Measurements from ENCODE around the gene HK1.
A peak's percentile ranks its signal among the peaks of the same experiment; 100 is the strongest.
"Not testable (repeated sequence)": the region's sequence is repeated elsewhere in the genome, so short reads cannot be mapped to it uniquely, and the experiment has no call there.

HK1 gene

DNA sequence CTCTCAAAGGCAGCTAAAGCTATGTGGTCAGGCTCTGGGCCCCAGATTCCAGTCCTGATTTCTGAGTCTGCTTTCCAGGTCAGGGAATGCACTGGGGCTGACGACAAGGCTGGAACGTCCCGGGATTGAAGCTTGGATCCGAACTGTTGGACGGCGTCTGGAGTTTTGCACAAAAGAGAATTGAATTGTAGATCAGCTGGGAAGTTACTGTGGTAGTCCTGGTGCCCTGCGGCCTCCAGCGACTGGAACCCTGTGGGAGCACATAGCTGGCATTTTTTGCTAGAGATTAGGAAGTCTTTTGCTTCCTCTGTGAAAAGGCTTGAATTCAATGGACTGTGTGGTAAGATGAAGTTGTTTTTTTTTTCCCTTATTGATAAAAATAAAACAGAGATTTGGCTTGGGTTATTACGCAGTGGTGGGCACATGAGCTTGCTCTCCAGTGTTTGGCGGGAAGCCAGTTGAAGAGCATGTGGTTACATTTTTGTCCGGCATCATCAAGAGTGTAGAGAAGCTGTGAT, at the start of gene HK1:
Gene HK1, plus strand, starts transcription at position 51 of the 518 bp plus-strand sequence.
- DNase-seq: no peak

GRCh38 chr10:69229616-69229916, 48.7 kb upstream of the HK1 start:
- DNase-seq: no peak

GRCh38 chr10:69230128-69230527, 48.2 kb upstream of the HK1 start:
- no peak for DNase-seq

DNA sequence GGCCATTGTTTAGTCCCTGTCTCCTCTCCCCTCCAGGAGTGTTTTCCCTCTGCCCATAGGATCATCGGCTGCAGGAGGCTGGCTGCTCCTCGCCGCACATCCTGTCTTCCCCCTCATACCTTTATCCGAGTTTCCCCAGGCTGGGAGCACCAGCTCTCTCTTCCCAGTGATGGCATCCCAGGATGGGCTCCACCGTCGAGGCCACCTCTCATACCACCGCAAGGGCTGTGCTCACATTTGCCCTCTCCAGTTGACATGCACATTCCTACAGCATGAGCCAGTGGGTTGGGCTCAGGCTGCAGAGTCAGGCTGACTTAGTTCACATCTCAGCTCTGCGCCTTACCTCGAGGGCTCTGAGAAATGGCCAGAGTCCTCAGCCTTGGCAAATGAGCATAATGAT, 46.0 kb upstream of the HK1 start:
- DNase-seq: no peak

- DNase-seq: peak; percentile 14
Observed at GRCh38 chr10:69232736-69233480, 45.4 kb upstream of the HK1 start.

- no peak for DNase-seq
Observed at GRCh38 chr10:69234447-69234846, 43.8 kb upstream of the HK1 start.

DNA sequence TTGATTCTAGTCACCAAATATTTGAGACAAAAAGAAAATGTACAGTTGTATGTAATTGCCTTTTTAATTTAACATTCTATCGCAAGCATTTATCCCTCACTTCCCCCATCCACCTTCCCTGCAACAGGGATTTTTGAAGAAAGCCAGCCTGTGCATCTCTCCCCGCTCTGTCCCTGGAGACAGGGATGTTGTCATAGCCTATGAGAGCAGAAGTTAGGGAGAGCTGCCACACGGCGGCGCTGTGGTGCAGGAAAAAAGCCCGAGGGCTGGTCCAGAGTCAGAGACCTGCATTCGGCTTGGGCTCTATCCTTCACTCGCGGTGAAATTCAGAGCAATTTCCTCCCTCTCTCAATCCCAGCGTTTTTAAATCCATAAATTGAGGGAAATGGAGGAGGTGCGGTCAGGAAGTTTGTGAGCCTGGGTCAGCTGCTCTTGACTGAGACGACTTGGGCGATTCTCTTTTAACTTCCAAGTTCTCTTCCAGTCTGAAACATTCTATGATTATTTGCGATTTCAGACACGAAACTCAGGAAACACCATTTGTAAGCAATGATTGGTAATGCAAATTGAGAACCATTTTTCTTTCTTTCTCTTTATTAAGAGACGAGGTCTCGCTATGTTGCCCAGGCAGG, 40.7 kb upstream of the HK1 start:
- DNase-seq: peak; percentile 90

DNA sequence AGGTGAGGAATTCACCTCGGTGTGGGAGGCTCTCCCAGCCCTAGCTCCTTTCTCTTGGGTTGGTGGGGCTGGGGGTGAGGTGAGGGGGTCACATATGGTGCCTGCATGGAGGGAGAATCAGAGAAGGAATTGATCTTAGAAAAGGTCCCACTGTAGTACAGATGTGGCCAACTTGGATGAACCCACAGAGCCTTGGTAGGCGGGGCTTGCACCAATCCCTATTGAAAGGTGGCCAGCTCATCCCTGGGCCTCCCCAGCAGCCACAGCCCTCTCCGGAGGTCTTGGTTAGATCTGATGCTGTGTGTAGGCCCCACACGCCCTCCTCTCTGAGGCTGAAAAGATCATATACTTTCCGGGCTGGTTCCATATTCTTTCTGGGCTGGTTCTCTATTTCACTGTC, 39.2 kb upstream of the HK1 start:
- no peak for DNase-seq

- DNase-seq: no peak
Observed at GRCh38 chr10:69239816-69240434, 38.4 kb upstream of the HK1 start.

DNA sequence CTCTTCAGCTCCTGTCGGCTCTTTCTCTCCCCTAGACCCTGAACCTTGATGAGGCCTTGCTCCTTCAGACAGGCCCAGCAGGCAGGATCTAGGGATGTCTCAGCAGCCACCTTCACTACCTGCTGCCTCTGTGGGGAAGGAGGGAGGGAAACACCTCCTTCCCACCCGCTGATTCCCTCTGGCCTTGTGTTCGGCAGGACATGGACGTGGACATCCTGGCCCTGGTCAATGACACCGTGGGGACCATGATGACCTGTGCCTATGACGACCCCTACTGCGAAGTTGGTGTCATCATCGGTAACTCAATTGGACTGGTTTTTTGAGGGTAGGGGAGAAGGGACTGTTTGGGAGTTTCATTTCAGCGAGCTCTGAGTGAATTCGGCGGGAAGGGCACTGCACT, 37.8 kb upstream of the HK1 start:
- no peak for DNase-seq

DNA sequence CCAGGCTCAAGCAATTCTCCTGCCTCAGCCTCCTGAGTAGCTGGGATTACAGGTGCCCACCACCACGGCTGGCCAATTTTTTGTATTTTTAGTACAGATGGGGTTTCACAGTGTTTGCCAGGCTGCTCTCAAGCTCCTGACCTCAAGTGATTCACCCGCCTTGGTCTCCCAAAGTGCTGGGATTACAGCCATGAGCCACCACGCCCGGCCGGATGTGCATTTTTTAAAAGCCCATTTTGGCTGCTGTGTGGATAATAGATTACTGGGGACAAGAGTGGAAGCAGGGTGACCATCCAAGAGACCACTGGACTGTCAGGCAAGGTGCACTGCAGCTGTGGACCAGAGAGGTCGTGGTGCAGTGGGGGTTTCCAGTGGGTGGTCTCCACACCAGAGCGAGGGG, 36.7 kb upstream of the HK1 start:
- DNase-seq: no peak

DNA sequence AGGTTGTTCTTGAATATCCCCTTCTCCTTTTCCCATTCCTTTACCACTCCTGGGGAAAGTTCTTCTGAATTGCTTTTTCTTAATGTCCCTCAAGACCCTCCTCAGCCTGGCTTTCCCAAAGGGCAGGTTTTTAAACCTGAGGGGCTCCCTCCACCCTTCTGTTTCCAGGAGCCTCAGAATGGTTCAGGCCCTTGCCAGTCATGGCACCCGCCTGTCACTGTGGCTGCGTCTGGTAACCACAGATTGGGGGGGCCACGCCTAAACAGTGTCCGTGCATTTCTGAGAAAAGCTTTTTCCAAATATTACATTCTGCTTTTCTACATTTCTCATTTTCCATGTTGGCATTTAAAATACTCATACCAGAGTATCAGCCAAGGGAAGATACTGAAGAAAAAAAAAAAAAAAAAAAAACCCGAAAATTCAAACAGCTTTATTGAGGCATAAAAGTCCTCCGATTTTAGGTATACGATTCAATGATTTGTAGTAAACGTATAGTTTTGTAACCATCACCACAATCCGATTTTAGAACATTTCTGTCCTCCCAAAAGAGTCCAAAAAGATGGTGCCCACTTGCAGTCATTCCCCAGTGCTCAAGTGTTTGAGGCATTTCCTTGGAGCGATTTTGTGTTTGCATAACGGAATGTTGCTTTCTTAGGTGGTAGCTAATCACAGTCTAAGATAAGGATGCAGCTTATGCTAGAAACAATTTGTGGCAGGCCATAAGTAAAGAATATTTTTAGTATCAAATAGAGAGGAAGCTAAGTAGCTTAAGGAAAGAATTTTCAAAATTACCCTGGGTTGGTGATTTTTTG, 36.0 kb upstream of the HK1 start:
- DNase-seq: no peak

GRCh38 chr10:69242852-69243212, 35.5 kb upstream of the HK1 start:
- DNase-seq: no peak

GRCh38 chr10:69243817-69244216, 34.5 kb upstream of the HK1 start:
- DNase-seq: no peak

GRCh38 chr10:69246036-69246435, 32.3 kb upstream of the HK1 start:
- no peak for DNase-seq

- no peak for DNase-seq
Observed at GRCh38 chr10:69246581-69247312, 31.5 kb upstream of the HK1 start.

DNA sequence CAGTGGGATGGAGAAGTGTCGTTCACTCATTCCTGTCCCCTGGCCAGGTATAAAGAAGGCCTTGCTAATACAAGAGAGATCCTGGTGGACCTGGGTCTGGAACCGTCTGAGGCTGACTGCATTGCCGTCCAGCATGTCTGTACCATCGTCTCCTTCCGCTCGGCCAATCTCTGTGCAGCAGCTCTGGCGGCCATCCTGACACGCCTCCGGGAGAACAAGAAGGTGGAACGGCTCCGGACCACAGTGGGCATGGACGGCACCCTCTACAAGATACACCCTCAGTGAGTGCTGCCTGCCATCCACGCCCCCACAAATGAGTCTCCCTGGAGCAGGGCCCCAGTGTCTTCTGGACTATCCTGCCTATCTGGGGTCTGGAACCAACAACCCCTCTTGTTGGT, 31.0 kb upstream of the HK1 start:
- DNase-seq: no peak

- DNase-seq: no peak
Observed at GRCh38 chr10:69248117-69248730, 30.1 kb upstream of the HK1 start.

DNA sequence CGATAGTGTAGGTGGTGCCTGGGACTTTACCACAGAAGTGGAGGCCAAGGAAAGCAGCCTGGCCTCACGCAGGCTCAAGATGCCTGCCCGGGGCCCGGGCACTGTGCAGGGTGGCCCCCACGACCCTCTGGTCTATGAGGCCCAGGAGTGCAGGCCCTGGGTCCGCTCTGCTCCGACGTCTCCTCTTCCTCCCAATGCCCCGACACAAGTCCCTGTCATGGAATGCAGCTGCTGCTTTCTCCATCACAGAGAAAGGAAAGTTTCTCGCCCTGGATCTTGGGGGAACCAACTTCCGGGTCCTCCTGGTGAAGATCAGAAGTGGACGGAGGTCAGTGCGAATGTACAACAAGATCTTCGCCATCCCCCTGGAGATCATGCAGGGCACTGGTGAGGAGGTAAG, 28.3 kb upstream of the HK1 start:
- DNase-seq: no peak

DNA sequence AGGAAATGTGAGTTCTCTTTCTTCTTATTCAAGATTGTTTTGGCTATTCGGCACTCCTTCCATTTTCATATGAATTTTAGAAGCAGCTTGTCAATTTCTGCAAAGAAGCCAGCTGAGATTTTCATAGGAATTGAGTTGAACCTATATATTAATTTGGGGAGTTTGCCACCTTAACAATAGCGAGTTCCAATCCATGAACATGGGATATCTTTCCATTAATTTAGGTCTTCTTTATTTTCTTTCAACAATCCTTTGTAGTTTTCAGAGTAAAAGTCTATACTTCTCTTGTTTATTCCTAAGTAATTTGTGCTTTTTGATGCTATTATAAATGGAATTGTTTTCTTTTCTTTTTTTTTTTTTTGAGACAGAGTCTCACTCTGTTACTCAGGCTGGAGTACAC, 26.9 kb upstream of the HK1 start:
- DNase-seq: not testable (repeated sequence)

- DNase-seq: no peak
Observed at GRCh38 chr10:69253171-69253570, 25.1 kb upstream of the HK1 start.

DNA sequence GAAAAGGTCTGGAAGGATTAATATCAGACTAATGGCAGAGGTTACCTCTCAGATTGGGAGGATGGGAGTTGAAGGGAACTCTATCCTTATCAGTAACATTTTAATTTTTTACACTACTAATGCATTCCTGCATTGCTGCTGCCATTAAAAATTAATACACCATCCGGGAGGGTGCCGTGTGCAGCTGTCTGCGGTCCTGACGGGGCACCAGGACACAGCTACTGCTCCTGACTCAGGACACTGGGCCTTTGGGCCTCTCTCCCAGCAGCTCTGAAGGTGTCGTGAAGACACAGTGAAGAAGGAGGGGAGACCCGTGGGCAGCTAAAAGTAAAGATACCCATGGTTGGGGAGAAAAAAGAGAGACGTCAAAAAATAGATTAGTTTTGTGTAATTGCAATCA, 23.4 kb upstream of the HK1 start:
- no peak for DNase-seq

Measured in stimulated activated CD4-positive, alpha-beta T cell treated with anti-CD3 and anti-CD28 coated beads, Interleukin-4, amount 100 ng/mL, for 24 hours (primary cell).